Measurements from ENCODE around the gene RFWD3.

- TF ChIP-seq CTCF (IDR thresholded peaks at IDR 0.05; ENCODE audit: poor library complexity) (no peak), EZH2phosphoT487 (IDR thresholded peaks at IDR 0.05; ENCODE audit: low read depth, severe bottlenecking, unreplicated experiment) (no peak), EZH2 (IDR thresholded peaks at IDR 0.05; ENCODE audit: borderline replicate concordance) (no peak)
Measured at GRCh38 chr16:74586948-74587347, 79.7 kb downstream of the RFWD3 start.
